DMS114 treated with DMSO at 0.1 percent for 48 hours (cell line): Measurements from ENCODE around the gene PLEKHG2.
"Not testable (repeated sequence)": the region's sequence is repeated elsewhere in the genome, so short reads cannot be mapped to it uniquely, and the experiment has no call there.

ENCODE experiments used
- DNase-seq: peaks from one replicate; lab custom pipeline; 2025; ENCODE audit not compliant: unreplicated experiment; lab: John Stamatoyannopoulos, UW

The PLEKHG2 gene

DNA sequence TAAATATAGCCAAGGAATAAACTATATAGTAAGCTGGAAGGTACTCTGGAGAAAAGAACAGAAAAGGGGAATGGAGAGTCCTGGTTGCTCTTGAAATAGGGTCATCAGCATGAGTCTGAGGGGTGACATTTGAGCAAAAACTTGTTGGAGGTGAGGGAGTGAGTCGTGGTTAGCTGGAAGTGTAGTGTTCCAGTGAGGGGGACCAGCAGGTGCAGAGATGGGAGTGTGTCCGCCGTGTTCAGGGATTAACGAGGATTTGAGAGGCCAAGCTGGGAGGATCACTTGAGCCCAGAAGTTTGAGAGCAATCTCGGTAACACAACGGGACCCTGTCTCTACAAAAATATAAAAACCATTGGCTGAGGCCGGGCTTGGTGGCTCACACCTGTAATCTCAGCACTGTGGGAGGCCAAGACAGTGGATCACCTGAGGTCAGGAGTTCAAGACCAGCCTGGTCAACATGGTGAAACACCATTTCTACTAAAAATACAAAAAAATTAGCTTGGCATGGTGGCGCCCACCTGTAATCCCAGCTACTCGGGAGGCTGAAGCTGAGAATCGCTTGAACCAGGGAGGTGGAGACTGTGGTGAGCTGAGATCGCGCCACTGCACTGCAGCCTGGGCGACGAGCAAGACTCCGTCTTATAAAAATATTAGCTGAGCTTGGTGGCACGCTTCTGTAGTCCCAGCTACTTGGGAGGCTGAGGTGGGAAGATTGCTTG is 34.1 kb downstream of the PLEKHG2 start:
- DNase-seq, result no peak

DNA sequence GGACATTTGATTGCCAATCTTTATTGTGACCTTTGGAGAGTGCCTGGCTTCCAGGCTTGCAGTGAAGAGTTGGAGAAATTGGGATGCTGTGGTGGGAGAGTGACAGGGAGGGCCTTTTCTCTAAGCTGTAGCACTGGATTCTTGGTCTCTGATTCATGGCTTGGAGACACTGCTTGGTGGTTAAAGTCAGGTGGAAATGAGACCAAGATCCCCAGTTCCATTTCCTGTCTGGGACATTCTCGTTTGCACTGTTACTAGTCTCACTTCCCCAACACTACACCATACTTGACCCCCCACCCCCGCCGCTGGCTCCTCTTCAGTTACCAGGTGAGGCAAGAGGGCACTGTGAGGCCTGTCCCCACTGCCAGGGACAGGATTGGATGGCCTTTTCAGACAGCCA is 35.8 kb downstream of the PLEKHG2 start:
- DNase-seq, result no peak

DNA sequence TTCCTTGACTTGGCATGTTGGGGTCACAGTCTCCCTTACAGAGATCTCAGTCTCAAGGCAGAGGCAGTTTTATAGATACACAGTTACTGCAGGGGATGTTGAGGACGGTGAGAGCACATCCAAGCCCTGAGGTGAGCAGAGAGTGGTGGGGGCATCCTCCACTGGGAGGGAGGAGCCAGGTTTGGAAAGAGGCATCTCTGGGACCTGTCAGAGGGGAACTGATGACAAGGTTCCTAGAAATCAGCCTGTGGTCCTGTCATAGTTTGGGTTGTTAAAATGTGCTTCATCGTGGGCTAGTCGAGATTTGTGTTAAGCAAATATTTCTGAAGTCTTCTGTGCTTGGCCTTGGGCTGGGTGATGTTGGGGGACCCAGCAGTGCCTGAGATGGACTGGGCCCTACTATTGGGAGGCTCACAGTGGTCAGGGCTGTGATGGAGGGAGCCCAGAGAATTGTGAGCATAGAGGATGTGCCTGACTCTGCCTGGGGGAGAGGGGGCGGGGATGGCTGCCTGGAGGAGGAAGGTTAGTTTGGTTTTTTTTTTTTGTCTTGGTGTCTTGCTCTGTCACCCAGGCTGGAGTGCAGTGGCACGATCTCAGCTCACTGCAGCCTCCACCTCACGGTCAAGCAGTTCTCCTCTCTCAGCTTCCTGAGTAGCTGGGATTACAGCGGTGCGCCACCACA is 36.8 kb downstream of the PLEKHG2 start:
- DNase-seq, result no peak

DNA sequence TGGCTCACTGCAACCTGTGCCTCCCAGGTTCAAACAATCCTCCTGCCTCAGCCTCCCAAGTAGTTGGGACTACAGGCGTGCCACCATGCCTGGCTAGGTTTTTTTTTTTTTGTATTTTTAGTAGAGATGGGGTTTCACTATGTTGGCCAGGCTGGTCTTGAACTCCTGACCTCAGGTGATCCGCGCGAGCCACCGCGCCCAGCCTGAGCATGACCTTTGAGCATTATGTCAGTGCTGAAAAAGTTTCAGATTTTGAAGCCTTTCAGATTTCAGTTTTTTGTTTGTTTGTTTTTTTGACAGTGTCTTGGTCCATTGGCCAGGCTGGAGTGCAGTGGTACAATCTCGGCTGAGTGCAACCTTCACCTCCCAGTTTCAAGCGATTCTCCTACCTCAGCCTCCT is 38.8 kb downstream of the PLEKHG2 start:
- DNase-seq, result not testable (repeated sequence)

DNA sequence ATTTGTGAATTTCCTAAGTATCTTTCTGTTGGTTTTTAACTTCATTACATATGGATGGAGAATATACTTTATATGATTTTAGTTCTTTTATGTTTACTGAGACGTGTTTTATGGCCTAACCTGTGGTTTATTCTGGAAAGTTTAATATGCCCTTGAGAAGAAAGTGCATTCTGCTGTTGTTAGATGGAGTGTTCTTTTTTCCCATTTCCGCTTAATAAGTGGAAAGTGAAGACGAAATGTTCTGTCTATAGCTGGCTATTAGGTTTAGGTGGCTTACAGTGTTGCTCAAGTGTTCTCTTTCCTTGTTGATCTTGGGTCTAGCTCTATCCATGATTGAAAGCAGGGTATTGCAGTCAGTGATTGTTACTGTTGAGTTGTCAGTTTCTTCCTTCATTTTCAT is 50.9 kb downstream of the PLEKHG2 start:
- DNase-seq, result no peak

DNA sequence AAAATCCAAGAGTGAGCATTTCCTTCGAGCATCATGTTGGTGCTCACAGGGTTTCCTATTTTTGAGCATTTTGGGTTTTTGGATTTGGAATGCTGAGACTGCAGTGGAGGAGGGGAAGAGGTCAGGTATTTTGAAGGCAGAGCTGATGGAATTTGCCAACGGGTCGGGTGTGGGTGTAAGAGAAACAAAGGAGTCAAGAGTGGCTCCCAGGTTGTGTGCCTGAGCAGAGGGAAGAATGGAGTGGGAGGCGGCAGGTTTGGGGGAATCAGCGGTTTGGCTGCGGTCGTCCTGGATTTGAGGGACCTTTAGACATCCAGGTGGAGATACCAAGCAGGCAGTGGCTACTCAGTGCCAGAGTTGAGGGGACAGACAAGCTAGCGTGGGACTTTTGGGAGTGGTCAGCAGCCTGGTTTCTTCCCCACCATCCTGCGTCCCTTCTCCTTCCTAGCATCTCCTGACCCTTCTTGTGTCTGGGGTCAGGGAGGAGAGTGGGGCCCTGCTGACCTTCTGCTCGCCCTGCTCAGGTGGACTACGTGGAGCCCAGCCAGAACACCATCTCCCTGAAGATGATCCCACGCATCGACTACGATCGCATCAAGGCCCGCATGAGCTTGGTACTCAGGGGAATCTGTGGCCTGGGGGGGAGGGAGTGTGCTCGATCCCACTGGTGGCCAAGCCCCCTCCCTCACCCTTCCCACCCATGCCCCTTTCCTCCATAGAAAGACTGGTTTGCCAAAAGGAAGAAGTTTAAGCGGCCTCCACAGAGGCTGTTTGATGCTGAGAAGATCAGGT is 53.7 kb downstream of the PLEKHG2 start:
- no peak for DNase-seq

DNA sequence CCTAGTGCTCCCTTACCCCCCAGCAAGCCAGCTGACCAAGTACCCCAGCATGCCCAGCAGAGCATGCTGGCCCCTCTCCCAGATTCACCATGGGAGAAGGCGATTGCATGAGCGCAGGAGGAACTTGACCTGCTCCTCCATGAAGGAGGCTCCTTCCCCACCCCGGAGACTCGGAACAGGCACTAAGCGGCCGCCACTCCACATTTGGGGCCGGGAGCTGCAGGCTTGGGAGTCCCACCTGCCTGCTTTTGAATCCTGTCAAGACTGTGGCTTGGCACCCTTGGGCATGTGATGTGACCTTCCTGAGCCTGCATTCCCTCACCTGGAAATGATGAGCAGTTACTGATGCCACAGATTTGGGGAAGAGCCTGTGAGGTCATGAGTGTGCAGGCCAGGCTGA is 55.5 kb downstream of the PLEKHG2 start:
- no peak for DNase-seq

DNA sequence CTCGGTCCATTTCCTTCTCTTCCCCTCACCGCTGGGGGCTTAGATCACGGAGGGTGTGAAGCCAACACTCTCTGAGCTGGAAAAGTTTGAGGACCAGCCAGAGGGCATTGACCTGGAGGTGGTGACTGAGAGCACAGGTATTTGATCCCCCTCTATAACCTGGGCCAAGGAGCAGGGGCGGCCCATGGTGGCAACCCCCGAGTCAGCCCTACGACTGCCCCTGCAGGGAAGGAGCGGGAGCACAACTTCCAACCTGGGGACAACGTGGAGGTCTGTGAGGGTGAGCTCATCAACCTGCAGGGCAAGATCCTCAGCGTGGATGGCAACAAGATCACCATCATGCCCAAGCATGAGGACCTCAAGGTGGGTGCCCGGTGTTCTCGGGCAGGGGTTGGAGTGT is 56.6 kb downstream of the PLEKHG2 start:
- no peak for DNase-seq

DNA sequence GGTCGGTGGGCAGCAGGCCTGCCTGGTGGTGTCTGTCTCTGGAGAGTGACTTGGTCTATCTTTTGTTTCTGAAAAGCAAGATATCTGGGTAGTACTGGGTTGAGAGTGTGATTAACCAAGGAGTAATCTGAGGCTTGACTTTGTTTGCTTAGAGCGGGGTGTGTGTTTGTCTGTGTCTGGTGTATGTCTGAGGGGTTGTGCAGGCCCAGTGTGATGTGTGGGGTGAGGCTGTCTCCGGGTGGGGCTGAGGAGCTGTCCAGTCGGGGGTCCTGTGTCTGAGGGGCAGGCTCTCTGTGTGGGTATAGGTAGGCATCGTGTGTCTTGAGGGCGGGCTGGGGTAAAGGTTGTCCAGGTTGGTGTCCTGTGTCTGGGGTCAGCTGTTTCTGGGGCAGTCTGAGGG is 57.1 kb downstream of the PLEKHG2 start:
- DNase-seq, result no peak

DNA sequence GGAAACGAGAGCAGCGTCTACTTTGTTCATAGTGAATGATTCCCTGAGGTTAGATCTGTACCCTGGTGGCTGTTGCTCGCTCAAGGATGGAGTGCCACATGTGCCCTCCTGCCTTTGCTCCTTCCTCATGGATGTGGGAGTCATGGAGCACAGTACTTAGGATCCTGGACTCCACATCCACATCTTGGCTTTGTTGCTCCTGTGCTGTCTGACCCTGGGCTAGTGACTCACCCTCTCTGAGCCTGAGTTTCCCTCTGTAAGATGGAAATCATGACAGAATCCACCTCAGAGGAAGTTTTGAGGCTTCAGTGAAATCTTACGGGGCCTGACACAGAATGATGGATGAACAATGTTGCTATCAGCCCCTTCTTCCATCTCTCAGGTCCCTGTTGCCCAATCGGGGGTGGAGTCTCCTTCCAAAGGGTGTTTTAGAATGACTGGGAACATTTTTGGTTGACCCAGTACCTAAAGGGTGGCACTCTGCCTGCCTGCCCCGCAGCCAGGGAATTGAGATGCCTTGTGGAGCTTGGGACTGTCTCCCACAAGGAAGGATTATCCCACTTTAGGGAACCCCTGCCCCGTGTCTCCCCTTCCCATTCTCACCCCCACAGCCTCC is 58.4 kb downstream of the PLEKHG2 start:
- DNase-seq, result no peak

DNA sequence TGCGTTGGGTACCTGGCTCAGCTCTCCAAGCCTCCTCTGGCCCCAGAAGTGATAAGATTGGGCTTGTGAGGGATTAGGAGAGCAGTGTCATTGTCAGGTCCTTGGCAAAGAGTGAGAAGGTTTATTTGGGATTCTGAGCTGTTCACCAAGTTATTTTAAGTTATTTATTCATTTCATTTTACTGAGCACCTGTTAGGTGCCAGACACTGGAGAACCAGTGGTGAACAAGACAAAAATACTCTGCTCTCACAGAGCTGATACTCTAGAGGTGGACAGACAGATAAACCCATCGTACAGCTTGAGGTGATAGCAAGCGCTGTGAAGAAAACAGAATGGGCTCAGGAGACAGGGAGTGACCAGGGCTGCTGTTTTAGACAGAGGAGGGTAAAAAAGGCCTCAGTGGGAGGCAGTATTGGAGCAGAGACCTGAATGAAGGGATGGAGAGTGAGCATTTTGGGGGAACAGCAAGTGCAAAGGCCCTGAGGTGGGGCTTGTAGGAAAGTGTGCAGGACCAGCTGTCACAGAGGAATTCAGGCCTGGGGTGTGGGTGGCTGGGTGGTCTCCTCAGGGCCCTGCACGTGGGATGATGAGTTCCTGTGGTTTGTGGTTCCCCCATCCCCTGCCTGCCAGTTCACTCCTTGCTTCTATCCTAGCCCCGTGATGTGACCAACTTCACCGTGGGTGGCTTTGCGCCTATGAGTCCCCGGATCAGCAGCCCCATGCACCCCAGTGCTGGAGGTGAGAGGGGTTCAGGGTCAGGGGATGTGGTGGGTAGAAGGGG is 59.5 kb downstream of the PLEKHG2 start:
- DNase-seq, result no peak

DNA sequence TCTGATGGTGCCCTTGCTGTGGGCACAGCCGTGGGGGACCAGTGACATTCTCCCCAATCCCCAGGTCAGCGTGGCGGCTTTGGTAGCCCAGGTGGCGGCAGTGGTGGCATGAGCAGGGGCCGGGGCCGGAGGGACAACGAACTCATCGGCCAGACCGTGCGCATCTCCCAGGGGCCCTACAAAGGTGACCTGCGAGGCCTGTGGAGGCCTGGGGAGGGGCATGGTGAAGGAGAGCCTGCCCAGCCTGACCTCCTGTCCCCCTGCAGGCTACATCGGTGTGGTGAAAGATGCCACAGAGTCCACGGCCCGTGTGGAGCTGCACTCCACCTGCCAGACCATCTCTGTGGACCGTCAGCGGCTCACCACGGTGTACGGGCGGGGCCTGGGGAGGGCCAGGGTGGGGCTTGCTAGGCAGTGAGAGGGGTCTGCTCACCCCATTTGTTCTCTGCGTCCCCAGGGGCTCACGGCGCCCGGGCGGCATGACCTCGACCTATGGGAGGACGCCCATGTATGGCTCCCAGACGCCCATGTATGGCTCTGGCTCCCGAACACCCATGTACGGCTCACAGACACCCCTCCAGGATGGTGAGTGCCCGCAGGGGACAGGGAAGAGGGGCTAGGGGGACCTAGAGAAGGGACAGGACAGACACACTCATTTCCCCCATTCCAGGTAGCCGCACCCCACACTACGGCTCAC is 60.4 kb downstream of the PLEKHG2 start:
- no peak for DNase-seq

DNA sequence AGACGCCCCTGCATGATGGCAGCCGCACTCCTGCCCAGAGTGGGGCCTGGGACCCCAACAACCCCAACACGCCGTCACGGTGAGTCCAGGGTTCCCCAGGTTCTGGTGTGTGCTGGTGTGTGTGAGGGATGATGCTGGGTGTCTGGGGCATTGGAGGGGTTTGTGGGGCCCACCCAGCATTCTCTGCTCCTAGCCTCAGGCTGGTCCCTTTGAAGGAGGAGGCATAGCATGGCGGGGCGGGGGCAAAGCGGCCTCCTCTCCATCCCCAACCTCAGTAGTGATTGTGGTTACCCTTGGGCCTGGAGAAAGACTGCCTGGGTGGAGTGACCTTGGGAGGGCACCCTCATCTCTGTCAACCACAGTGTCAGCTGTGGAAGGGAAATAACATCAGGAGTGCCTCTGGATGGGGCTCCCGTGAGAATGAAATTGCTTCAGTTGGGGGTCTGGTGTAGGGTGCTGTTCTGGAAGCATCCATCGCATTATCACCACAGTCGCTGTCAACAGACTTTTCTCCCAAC is 61.0 kb downstream of the PLEKHG2 start:
- no peak for DNase-seq

DNA sequence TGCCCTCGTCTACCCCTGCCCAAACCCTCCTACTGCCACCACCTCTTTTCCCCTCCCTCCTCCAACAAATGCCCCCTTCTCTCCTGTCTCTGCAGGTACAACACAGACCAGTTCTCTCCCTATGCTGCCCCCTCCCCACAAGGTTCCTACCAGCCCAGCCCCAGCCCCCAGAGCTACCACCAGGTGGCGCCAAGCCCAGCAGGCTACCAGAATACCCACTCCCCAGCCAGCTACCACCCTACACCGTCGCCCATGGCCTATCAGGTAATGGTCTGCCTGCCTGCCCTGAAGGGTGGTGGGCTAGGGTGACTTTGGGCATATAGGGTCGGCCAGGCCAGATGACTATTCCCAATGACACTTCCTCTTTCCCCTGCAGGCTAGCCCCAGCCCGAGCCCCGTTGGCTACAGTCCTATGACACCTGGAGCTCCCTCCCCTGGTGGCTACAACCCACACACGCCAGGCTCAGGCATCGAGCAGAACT is 61.7 kb downstream of the PLEKHG2 start:
- no peak for DNase-seq

DNA sequence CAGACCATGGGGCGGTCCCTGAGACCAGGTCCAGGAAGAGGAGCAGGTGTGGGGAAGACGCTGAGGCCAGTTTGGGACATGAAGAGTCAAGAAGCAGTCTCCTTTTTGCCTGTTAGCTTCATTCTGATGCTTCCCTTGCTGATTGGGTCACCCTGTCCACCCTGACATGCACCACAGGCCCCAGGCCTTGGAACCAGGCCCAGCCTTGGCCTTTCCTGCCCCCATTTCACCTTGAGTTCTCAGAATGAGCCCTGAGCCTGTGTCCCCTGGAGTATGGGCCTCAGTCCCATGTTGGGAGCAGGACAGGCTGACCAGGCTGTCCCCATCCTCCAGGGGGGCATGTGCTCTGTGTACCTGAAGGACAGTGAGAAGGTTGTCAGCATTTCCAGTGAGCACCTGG is 63.3 kb downstream of the PLEKHG2 start:
- no peak for DNase-seq
